Ishikawa (cell line): Measurements from ENCODE around the gene SLN.

Experiments
- CEBPB ChIP-seq: IDR thresholded peaks from 2 replicates; pipeline ENCODE4 v1.6.1; 2012
- CREB1 ChIP-seq: IDR thresholded peaks from 2 replicates; pipeline ENCODE4 v1.6.1; 2012; ENCODE audit warnings: low read depth
- EGR1 ChIP-seq: IDR thresholded peaks from 2 replicates; pipeline ENCODE4 v1.6.1; 2012
- EP300 ChIP-seq: IDR thresholded peaks from 2 replicates; pipeline ENCODE4 v1.6.1; 2012; ENCODE audit warnings: borderline replicate concordance
- FOXM1 ChIP-seq: IDR thresholded peaks from 2 replicates; pipeline ENCODE4 v1.6.1; 2012; ENCODE audit warnings: low read depth, borderline replicate concordance
- NFIC ChIP-seq: IDR thresholded peaks from 2 replicates; pipeline ENCODE4 v1.6.1; 2012
- RAD21 ChIP-seq: IDR thresholded peaks from 2 replicates; pipeline ENCODE4 v1.6.1; 2012; ENCODE audit warnings: low read depth
- TAF1 ChIP-seq: IDR thresholded peaks from 2 replicates; pipeline ENCODE4 v1.6.1; 2012; ENCODE audit warnings: low read depth, mild to moderate bottlenecking
- TCF12 ChIP-seq: IDR thresholded peaks from 2 replicates; pipeline ENCODE4 v1.6.1; 2012; ENCODE audit warnings: low read depth
- TEAD4 ChIP-seq: IDR thresholded peaks from 2 replicates; pipeline ENCODE4 v1.6.1; 2012
- USF1 ChIP-seq: IDR thresholded peaks from 2 replicates; pipeline ENCODE4 v1.6.1; 2012
- YY1 ChIP-seq: IDR thresholded peaks from 2 replicates; pipeline ENCODE4 v1.6.1; 2012; ENCODE audit warnings: low read depth
- ZBTB7A ChIP-seq: IDR thresholded peaks from 2 replicates; pipeline ENCODE4 v1.6.1; 2012; ENCODE audit warnings: low read depth
- TF ChIP-seq, protein P1 (sequence below): IDR thresholded peaks from 2 replicates; pipeline ENCODE4 v1.6.1; 2012; ENCODE audit warnings: low read depth, mild to moderate bottlenecking
- TF ChIP-seq, protein P2 (sequence below): IDR thresholded peaks from 2 replicates; pipeline ENCODE4 v1.6.1; 2012

Gene SLN

GRCh38 chr11:107702723-107703122 is 9.1 kb downstream of the SLN start:
- TF ChIP-seq USF1 (no peak), TEAD4 (no peak), EGR1 (no peak), EP300 (no peak), FOXM1 (no peak), TAF1 (no peak), YY1 (no peak), RAD21 (no peak), CREB1 (no peak), ZBTB7A (no peak)
- TF ChIP-seq, protein P1, sequence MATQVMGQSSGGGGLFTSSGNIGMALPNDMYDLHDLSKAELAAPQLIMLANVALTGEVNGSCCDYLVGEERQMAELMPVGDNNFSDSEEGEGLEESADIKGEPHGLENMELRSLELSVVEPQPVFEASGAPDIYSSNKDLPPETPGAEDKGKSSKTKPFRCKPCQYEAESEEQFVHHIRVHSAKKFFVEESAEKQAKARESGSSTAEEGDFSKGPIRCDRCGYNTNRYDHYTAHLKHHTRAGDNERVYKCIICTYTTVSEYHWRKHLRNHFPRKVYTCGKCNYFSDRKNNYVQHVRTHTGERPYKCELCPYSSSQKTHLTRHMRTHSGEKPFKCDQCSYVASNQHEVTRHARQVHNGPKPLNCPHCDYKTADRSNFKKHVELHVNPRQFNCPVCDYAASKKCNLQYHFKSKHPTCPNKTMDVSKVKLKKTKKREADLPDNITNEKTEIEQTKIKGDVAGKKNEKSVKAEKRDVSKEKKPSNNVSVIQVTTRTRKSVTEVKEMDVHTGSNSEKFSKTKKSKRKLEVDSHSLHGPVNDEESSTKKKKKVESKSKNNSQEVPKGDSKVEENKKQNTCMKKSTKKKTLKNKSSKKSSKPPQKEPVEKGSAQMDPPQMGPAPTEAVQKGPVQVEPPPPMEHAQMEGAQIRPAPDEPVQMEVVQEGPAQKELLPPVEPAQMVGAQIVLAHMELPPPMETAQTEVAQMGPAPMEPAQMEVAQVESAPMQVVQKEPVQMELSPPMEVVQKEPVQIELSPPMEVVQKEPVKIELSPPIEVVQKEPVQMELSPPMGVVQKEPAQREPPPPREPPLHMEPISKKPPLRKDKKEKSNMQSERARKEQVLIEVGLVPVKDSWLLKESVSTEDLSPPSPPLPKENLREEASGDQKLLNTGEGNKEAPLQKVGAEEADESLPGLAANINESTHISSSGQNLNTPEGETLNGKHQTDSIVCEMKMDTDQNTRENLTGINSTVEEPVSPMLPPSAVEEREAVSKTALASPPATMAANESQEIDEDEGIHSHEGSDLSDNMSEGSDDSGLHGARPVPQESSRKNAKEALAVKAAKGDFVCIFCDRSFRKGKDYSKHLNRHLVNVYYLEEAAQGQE: no peak

DNA sequence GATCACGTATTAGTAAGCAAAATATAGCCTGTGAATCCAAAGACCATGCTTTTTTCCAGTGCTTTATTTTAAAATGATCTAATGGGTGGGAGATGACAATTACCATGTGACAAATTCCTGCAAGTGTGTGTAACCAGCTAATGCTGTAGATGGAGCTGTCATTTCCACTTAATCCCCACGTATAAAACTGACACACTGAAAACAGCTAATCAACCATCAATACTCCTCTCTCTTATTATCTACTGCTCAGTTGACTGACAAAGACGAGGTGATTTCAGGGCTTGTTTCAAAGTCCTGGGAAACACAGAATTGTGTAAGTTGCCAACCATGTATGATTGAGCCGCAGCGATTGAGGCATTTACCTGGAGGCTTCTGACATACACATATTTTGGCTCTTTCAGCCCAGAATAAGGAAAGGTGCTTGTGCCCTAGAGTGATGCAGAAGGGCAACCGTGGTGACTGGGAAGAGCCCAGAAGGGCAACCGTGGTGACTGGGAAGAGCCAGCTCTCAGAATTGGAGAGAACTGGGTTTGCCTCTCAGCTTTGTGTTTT is 9.7 kb downstream of the SLN start:
- TF ChIP-seq EGR1: no peak
- TF ChIP-seq, protein P1: no peak
- TF ChIP-seq CEBPB: no peak
- no peak for TF ChIP-seq FOXM1
- TF ChIP-seq NFIC: no peak
- TF ChIP-seq TCF12: no peak
- TF ChIP-seq YY1: no peak
- TF ChIP-seq USF1: no peak
- TF ChIP-seq CREB1: no peak

DNA sequence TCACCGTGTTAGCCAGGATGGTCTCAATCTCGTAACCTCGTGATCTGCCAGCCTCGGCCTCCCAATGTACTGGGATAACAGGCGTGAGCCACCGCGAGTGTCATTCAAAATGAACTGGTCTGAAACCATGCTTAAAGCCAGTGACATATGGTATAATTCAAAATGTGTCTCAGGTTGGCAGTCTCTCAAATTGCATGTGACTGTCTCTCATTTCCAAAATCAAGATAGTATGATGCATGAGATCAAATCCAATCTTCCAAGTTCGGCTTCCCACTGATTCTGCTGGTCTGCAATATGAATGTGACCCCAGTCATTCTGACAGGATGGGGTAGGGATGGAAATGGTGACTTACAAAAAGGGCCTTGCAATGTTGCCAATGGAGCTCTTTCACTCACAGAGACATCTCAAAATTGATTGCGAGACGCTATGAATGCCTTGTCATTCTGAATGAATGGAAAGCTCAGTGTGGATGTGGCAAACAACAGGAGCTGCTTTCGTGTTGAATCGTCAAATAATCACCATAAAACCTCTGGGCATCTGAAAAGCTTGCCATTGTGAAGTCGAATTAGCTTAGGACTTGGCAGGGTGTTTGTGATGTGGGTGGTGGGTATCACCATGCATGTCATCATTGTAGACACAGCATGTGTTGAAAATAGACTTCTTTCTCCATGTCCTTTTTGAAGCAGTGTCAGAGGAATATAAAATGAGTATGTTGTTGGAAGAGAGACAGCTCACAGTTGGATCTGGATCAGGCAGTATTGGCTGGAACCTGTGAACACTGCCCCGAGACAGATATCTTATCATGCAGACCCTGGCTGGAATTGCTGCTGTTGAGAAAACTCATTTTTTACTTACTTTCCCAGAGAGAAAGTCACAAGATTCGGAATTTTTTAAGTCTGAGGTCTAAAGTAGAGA is 12.2 kb downstream of the SLN start:
- no peak for TF ChIP-seq RAD21
- TF ChIP-seq, protein P2, sequence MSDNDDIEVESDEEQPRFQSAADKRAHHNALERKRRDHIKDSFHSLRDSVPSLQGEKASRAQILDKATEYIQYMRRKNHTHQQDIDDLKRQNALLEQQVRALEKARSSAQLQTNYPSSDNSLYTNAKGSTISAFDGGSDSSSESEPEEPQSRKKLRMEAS: no peak
- TF ChIP-seq EP300: no peak
- no peak for TF ChIP-seq CREB1
- no peak for TF ChIP-seq ZBTB7A
- no peak for TF ChIP-seq TCF12
- no peak for TF ChIP-seq FOXM1
- no peak for TF ChIP-seq YY1
- no peak for TF ChIP-seq TEAD4
- TF ChIP-seq USF1: no peak

DNA sequence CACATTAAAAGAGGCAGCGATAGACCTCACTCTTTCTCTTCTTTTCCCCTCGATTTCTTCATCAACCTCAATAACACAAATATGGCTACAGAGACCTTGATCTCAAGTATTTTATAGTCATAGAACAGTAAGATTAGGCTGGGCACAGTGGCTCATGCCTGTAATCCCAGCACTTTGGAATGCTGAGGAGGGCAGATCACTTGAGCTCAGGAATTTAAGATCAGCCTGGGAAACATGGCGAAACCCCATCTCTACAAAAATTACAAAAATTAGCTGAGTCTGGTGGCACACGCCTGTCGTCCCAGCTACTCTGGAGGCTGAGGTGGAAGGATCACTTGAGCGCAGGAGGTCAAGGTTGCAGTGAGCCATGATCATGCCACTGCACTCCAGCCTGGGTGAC is 14.6 kb downstream of the SLN start:
- TF ChIP-seq RAD21 (no peak), TEAD4 (no peak), EP300 (no peak), YY1 (no peak), TAF1 (no peak), FOXM1 (no peak), EGR1 (no peak)
- TF ChIP-seq, protein P1: no peak
